Chondrocyte (in vitro differentiated cells): ENCODE measurements around the gene ABHD1. TPM values are rescaled to one million over a fixed set of nuclear protein-coding genes. Genes with fewer than 3 reads are reported as not detected.

Experiments used
- DNase-seq: peaks from one replicate; pipeline ENCODE4 v3.0.0; 2021; ENCODE audit warnings: mixed read lengths, low spot score
- H3K27ac Mint-ChIP-seq: one replicate; pipeline ENCODE4 v1.8.0; 2021; ENCODE audit warnings: mild to moderate bottlenecking, moderate library complexity, mixed read lengths; ENCODE audit not compliant: unreplicated experiment
- H3K27me3 Mint-ChIP-seq: 2 replicates; pipeline ENCODE4 v1.8.0; 2021; ENCODE audit warnings: low read depth, mixed read lengths
- H3K36me3 Mint-ChIP-seq: 2 replicates; pipeline ENCODE4 v1.8.0; 2021; ENCODE audit warnings: low read depth, mixed read lengths
- H3K4me1 Mint-ChIP-seq: 2 replicates; pipeline ENCODE4 v1.8.0; 2021; ENCODE audit warnings: low read depth, mild to moderate bottlenecking, mixed read lengths
- H3K4me3 Mint-ChIP-seq: one replicate; pipeline ENCODE4 v1.8.0; 2021; ENCODE audit warnings: mild to moderate bottlenecking, moderate library complexity, mixed read lengths; ENCODE audit not compliant: unreplicated experiment
- H3K9me3 Mint-ChIP-seq: 2 replicates; pipeline ENCODE4 v1.8.0; 2021; ENCODE audit warnings: low read depth, mixed read lengths
- CTCF ChIP-seq: fragments of 200-600 bp; sonication (generic); IDR thresholded peaks from 2 replicates; pipeline ENCODE4 v1.5.0; 2021; ENCODE audit warnings: antibody characterized with exemption, mild to moderate bottlenecking, moderate library complexity
- total RNA-seq: library from RNA; stranded (reverse); gene quantifications from 3 replicates; pipeline ENCODE4 v1.2.1, GENCODE V29; 2021

Gene ABHD1
- total RNA-seq, 1 donor from 2014 or later: 0.30 TPM

GRCh38 chr2:27088634-27089033, 35.0 kb upstream of the ABHD1 start:
- no peak for TF ChIP-seq CTCF
- Mint-ChIP-seq H3K4me1 (peaks cover 14% of the 10 kb centered on the region), H3K27ac (no peak overlapping the region), H3K36me3 (no peaks in the 10 kb centered on the region), H3K9me3 (no peaks in the 10 kb centered on the region), H3K4me3 (no peak overlapping the region), H3K27me3 (no peaks in the 10 kb centered on the region)
- no peak for DNase-seq

GRCh38 chr2:27089111-27089954, 34.3 kb upstream of the ABHD1 start:
- no peak for TF ChIP-seq CTCF
- Mint-ChIP-seq H3K4me1 (peaks cover 14% of the 10 kb centered on the region), H3K27ac (no peak overlapping the region), H3K36me3 (no peaks in the 10 kb centered on the region), H3K27me3 (no peaks in the 10 kb centered on the region), H3K4me3 (no peak overlapping the region), H3K9me3 (no peaks in the 10 kb centered on the region)
- no peak for DNase-seq

- Mint-ChIP-seq H3K4me1 (peaks cover 12% of the 10 kb centered on the region), H3K27ac (no peak overlapping the region), H3K9me3 (no peaks in the 10 kb centered on the region), H3K4me3 (no peak overlapping the region), H3K27me3 (no peaks in the 10 kb centered on the region), H3K36me3 (no peaks in the 10 kb centered on the region)
- no peak for TF ChIP-seq CTCF
- no peak for DNase-seq
Observed at GRCh38 chr2:27091746-27092695, 31.6 kb upstream of the ABHD1 start.

- Mint-ChIP-seq H3K9me3 (no peaks in the 10 kb centered on the region), H3K4me1 (peaks cover 9% of the 10 kb centered on the region), H3K4me3 (no peak overlapping the region), H3K36me3 (no peaks in the 10 kb centered on the region), H3K27ac (no peak overlapping the region), H3K27me3 (no peaks in the 10 kb centered on the region)
- DNase-seq: no peak
- TF ChIP-seq CTCF: no peak
Observed at GRCh38 chr2:27092696-27093429, 30.8 kb upstream of the ABHD1 start.
